ENCODE data around the gene AGO1. TPM values are rescaled to one million over a fixed set of nuclear protein-coding genes. Genes with fewer than 3 reads are reported as not detected.

Gene AGO1
- total RNA-seq, 2 experiments from 2014 or later: 40.4 to 40.8 TPM

DNA sequence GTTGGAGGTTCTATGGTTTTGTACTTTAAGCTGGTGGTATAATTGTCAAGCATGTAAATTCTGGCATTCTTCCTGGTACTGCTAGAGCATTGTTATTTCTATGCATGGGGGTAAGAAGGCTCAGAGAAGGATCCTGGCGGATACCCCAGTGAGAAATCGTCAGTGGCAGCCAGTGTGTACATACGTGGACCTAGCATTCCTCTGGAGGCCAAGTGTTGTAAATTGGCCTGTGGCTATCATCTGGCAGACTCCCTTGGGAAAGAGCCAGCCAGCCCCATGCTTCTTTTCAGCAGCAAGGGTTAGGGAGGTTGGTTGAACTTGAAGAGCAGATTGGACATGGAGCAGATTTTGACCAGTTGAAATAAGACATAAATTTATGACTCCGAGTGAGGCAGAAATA is 42.7 kb downstream of the AGO1 start:
- H3K9me3 Mint-ChIP-seq: no peaks in the 10 kb centered on the region
- no peak overlapping the region for H3K27ac Mint-ChIP-seq
- DNase-seq: no peak
- H3K36me3 Mint-ChIP-seq: no peaks in the 10 kb centered on the region
- H3K4me1 Mint-ChIP-seq: peaks cover 14% of the 10 kb centered on the region
- no peaks in the 10 kb centered on the region for H3K27me3 Mint-ChIP-seq
- no peak overlapping the region for H3K4me3 Mint-ChIP-seq

DNA sequence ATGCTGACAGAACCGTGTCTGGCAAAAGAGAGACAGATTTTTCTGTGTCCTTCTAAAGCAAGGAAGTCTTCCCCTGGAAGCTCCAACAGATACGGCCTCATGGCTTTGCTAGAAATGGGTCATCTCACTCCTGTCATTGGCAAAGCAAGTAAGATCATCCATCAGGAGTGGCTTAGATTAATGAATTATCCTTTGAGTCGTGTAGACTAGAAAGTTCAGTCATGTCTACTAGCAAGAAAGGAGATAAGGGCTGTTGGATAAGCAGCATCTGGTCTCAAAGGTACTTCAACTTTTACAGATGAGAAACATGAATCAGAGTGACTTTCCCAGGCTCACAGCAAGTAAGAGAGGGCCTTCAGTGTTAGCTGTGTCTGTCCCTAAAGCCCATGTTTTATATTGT is 44.5 kb downstream of the AGO1 start:
- Mint-ChIP-seq H3K4me3 (no peak overlapping the region), H3K27me3 (no peaks in the 10 kb centered on the region), H3K9me3 (no peaks in the 10 kb centered on the region), H3K27ac (no peak overlapping the region), H3K36me3 (no peaks in the 10 kb centered on the region), H3K4me1 (peaks cover 18% of the 10 kb centered on the region)
- no peak for DNase-seq

DNA sequence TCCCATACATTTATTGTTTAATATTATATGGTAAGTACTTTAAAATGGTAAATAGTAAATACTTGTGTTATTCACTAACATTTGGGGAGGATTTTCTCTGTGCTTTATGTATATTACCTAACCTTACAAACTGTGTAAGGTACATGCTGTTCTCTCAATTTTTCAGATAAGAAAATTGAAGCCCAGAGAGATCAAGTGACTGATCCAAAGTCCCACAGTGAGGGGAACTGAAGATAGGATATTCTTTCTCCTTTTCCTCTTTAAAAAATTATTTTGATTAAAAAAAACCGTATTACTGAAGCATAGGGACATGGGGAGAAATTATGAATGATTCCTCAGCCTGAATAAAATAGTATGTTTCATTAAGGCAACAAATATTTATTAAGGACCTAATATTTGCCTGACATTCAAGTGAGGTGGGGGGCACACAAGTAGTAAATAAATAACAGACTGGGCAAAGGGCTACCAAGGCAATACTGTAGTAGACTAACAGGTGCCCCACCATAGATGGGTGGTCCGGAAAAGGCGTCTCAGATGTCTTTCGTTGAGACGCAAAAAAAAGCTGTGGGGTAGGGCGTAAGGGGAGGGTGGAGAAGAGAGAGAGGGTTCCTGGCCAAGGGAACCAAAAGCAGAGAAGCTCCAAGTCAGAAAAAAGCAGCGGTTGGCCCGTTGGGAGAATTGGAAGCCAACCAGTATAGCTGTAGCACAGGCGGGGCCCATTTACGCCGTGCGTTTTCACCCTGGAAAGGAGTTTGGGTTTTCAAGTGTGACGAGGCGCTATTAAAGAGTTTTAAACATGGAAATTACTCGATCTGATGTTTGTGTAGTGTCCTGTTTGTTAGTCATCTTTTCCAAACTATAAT is 47.0 kb downstream of the AGO1 start:
- H3K27me3 Mint-ChIP-seq: no peaks in the 10 kb centered on the region
- H3K4me1 Mint-ChIP-seq: peaks cover 27% of the 10 kb centered on the region
- H3K4me3 Mint-ChIP-seq: peak overlapping the region; percentile 93
- no peaks in the 10 kb centered on the region for H3K9me3 Mint-ChIP-seq
- peak overlapping the region; percentile 93 for H3K27ac Mint-ChIP-seq
- H3K36me3 Mint-ChIP-seq: peaks cover 2% of the 10 kb centered on the region
- peak; percentile 44 for DNase-seq

GRCh38 chr1:35930593-35931445 is 47.8 kb downstream of the AGO1 start, which contains the start of gene AGO3:
AGO3 (plus strand) TSS chr1:35931105; CDS start chr1:35931427, 322 bp downstream.
- Mint-ChIP-seq H3K9me3 (no peaks in the 10 kb centered on the region), H3K27me3 (no peaks in the 10 kb centered on the region), H3K4me3 (peak within 1 kb of the TSS; percentile 93), H3K27ac (peak within 1 kb of the TSS; percentile 93), H3K4me1 (peaks cover 27% of the 10 kb centered on the region), H3K36me3 (peaks cover 2% of the 10 kb centered on the region)
- DNase-seq: peak; percentile 95

- Mint-ChIP-seq H3K27ac (peak overlapping the region; percentile 89), H3K27me3 (no peaks in the 10 kb centered on the region), H3K9me3 (no peaks in the 10 kb centered on the region), H3K4me1 (peaks cover 35% of the 10 kb centered on the region), H3K4me3 (peak overlapping the region; percentile 91), H3K36me3 (peaks cover 2% of the 10 kb centered on the region)
- no peak for DNase-seq
Observed at GRCh38 chr1:35931446-35932157, 48.6 kb downstream of the AGO1 start.

DNA sequence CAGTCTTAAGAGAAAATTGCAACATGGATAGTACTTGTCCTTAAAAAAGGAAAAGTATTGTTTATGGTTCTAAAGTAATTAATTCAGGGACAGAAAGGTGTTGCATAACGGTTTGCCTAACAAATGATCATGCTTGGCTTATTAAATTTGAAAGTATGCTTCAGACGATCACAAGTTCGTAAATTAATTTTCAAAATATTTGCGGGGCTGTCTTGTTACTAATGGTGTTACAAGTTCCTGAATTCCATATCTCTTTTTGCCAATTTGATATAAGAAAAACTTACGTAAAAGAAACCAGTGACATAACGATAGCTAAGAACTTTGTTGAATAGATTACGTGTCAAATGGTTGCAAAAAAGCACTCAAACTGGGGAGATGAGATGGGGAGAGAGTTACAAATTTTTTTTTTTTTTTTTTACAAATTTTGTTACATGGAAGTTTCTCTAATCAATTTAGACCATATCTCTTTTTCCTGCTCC is 49.2 kb downstream of the AGO1 start:
- H3K4me3 Mint-ChIP-seq: peak overlapping the region; percentile 91
- H3K9me3 Mint-ChIP-seq: no peaks in the 10 kb centered on the region
- H3K27ac Mint-ChIP-seq: no peak overlapping the region
- H3K4me1 Mint-ChIP-seq: peaks cover 40% of the 10 kb centered on the region
- H3K27me3 Mint-ChIP-seq: no peaks in the 10 kb centered on the region
- H3K36me3 Mint-ChIP-seq: peaks cover 2% of the 10 kb centered on the region
- DNase-seq: no peak

DNA sequence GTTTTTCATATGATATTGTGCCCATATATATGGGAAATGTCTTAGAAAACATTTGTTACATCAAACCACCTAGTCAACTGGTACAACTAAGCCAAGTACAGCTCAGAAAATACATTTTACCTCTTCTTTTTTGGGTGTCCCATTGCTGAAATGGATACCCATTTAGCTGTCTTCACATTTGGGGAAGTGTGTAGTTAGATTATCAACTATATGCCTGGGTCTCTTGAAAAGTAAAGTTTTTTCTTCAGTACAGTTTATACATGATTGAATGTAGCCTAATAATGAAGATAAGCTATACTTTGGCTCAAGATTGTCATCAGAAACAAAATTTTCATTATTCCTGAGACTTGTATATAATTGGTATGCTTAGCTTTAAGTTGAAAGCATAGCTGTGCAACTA is 49.9 kb downstream of the AGO1 start:
- no peak for DNase-seq
- Mint-ChIP-seq H3K27ac (no peak overlapping the region), H3K9me3 (no peaks in the 10 kb centered on the region), H3K4me1 (peaks cover 40% of the 10 kb centered on the region), H3K27me3 (no peaks in the 10 kb centered on the region), H3K4me3 (peak overlapping the region; percentile 91), H3K36me3 (peaks cover 2% of the 10 kb centered on the region)

GRCh38 chr1:35935442-35936388 is 52.7 kb downstream of the AGO1 start:
- Mint-ChIP-seq H3K27ac (no peak overlapping the region), H3K4me1 (peaks cover 30% of the 10 kb centered on the region), H3K36me3 (peaks cover 2% of the 10 kb centered on the region), H3K4me3 (no peak overlapping the region), H3K27me3 (no peaks in the 10 kb centered on the region), H3K9me3 (no peaks in the 10 kb centered on the region)
- no peak for DNase-seq

DNA sequence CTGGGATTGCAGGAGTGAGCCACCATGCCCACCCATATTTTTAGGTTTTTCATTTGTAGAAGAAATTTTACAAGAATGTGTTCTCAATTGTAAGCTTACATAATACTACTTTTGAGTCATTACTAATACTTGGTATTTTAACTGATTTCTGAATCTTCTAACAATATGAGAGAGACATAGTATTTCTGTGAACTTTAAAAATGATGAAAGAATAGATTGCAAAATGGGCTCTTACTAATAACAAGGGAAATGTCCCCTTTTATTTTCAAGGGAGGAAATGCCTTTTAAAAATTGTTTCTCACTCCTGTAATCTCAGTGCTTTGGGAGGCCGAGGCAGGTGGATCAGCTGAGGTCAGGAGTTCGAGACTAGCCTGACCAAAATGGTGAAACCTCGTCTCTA is 53.8 kb downstream of the AGO1 start:
- Mint-ChIP-seq H3K9me3 (no peaks in the 10 kb centered on the region), H3K36me3 (peaks cover 2% of the 10 kb centered on the region), H3K27me3 (no peaks in the 10 kb centered on the region), H3K4me3 (no peak overlapping the region), H3K27ac (no peak overlapping the region), H3K4me1 (peaks cover 36% of the 10 kb centered on the region)
- no peak for DNase-seq

DNA sequence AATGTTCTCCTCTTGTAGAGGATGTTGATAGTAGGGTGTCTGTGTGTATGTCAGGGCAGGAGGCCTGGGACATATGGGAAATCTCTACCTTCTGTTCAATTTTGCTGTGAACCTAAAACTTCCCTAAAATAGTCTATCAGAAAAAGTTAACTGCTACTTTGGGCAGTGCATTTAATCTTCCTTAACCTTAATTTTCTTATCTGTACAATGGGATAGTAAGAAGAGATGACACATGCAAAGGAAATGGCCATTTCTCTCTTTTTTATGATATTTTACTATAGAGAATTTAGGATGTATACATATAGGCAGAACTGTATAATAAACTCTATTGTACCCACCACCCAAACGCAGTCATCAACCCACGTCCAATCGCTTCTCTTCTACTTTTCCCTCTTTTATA is 56.5 kb downstream of the AGO1 start:
- Mint-ChIP-seq H3K9me3 (peaks cover 2% of the 10 kb centered on the region), H3K36me3 (peaks cover 10% of the 10 kb centered on the region), H3K27ac (no peak overlapping the region), H3K4me1 (peaks cover 35% of the 10 kb centered on the region), H3K4me3 (no peak overlapping the region), H3K27me3 (no peaks in the 10 kb centered on the region)
- DNase-seq: no peak

- H3K27ac Mint-ChIP-seq: no peak overlapping the region
- no peaks in the 10 kb centered on the region for H3K27me3 Mint-ChIP-seq
- peaks cover 20% of the 10 kb centered on the region for H3K36me3 Mint-ChIP-seq
- H3K4me1 Mint-ChIP-seq: peaks cover 37% of the 10 kb centered on the region
- peaks cover 2% of the 10 kb centered on the region for H3K9me3 Mint-ChIP-seq
- DNase-seq: no peak
- H3K4me3 Mint-ChIP-seq: no peak overlapping the region
Observed at GRCh38 chr1:35945327-35945726, 62.3 kb downstream of the AGO1 start.

GRCh38 chr1:35947547-35947946 is 64.5 kb downstream of the AGO1 start:
- Mint-ChIP-seq H3K27me3 (no peaks in the 10 kb centered on the region), H3K4me3 (no peak overlapping the region), H3K9me3 (peaks cover 2% of the 10 kb centered on the region), H3K36me3 (peaks cover 20% of the 10 kb centered on the region), H3K4me1 (peaks cover 24% of the 10 kb centered on the region), H3K27ac (no peak overlapping the region)
- no peak for DNase-seq

DNA sequence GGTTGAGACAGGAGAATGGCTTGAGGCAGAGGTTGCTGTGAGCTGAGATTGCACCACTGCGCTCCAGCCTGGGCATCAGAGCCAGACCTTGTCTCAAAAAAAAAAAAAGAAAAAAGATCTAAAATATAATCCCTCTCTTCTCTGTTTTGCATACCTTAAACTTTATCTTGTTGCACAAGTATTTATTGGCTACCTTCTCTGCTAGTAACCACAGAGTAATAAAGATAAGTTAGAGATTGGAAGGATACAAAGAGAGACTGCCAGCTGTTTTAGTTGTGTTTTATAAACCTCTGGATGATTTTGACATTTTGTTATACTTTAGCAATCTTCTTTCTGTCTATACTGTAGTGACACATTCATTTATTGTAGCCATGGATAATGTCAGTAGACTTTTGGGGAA is 75.5 kb downstream of the AGO1 start:
- H3K36me3 Mint-ChIP-seq: peaks cover 6% of the 10 kb centered on the region
- no peaks in the 10 kb centered on the region for H3K27me3 Mint-ChIP-seq
- no peak for DNase-seq
- H3K9me3 Mint-ChIP-seq: no peaks in the 10 kb centered on the region
- no peak overlapping the region for H3K27ac Mint-ChIP-seq
- H3K4me3 Mint-ChIP-seq: no peak overlapping the region
- peaks cover 6% of the 10 kb centered on the region for H3K4me1 Mint-ChIP-seq

GRCh38 chr1:35959304-35959703 is 76.3 kb downstream of the AGO1 start:
- Mint-ChIP-seq H3K27me3 (no peaks in the 10 kb centered on the region), H3K27ac (no peak overlapping the region), H3K9me3 (no peaks in the 10 kb centered on the region), H3K4me3 (no peak overlapping the region), H3K4me1 (peaks cover 2% of the 10 kb centered on the region), H3K36me3 (peaks cover 5% of the 10 kb centered on the region)
- DNase-seq: no peak
